Inferior parietal cortex (tissue), 1 donor: Measurements from ENCODE around the gene OR10T2.
"Not testable (repeated sequence)": the region's sequence is repeated elsewhere in the genome, so short reads cannot be mapped to it uniquely, and the experiment has no call there.

Experiments used
- DNase-seq: peaks from one replicate; pipeline ENCODE4 v3.0.0-alpha.2; 2016; ENCODE audit errors: extremely low spot score

Gene OR10T2

GRCh38 chr1:158398818-158399514 is at the start of gene OR10T2:
Gene OR10T2 (minus strand): TSS chr1:158399466. CDS start chr1:158399466, 0 bp downstream.
- no peak for DNase-seq

DNA sequence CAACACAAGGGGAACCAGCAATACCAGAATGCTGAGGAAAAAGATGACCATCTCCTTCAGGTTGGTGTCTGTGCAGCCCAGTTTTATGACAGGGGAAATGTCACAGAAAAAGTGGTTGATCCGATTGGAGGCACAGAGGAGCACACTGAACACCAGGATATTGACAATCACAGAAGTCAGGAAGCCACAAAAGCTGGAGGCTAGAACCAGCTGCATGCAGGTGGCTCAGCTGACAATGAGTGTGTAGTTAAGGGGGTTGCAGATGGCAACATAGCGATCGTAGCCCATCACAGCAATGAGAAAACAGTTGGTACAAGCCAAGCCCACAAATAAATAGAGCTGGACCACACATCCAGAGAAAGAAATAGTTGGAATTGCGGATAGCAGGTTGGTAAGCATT is 46.1 kb upstream of the OR10T2 start:
- DNase-seq: no peak

- no peak for DNase-seq
Measured at GRCh38 chr1:158434741-158435140, 35.5 kb upstream of the OR10T2 start.

DNA sequence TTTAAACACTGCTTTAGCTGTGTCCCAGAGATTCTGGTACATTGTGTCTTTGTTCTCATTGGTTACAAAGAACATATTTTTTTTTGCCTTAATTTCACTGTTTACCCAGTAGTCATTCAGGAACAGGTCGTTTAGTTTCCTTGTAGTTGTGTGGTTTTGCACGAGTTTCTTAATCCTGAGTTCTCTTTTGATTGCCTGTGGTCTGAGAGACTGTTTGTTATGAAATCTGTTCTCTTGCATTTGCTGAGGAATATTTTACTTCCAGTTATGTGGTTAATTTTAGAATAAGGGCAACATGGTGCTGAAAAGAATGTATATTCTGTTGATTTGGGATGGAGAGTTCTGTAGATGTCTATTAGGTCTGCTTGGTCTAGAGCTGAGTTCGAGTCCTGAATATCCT is 30.9 kb upstream of the OR10T2 start:
- not testable (repeated sequence) for DNase-seq

DNA sequence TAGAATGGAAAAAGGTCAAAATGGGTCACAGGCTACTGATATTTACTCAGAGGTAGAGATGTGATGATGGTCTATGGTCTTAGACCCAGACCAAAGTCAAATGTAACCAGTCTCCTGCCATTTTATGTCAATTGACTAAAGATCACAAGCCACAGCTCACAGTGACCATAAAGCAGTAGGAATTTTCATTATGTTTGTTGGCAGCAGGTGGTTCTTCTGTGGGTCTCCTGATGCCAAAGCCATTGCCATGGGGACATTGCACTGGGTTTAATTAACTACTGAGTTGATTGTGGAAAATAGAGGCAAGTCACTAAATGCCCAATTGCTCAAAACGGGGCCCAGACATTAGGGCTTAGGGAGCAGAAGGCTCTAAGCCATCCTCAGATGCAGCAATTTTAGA is 26.9 kb upstream of the OR10T2 start, which contains the start of gene OR10K2:
Gene OR10K2 (minus strand): TSS at position 101 of the 400 bp plus-strand sequence. CDS start 5,371 bp downstream, outside the sequence.
- DNase-seq: no peak

- DNase-seq: no peak
Measured at GRCh38 chr1:158425027-158425426, 25.8 kb upstream of the OR10T2 start.

DNA sequence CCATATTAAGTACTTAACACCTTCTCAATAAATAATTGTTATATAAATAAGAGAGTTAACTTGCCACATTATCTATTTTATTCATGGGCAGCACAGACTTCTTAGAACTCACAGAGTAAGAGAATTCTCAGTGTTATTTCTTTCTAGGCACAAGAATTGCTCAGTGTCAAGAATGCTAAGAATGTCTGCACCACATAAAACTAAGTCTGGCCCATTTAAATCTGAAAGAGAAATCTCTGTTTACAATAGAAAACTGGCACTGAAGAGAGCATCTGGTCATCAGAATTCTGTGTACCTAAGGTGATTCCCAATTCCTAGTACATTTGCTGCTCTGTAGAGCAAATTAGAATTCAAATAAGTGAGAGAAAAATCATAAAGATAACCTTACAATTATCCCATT is 22.9 kb upstream of the OR10T2 start:
- no peak for DNase-seq

- no peak for DNase-seq
Measured at GRCh38 chr1:158417586-158417985, 18.3 kb upstream of the OR10T2 start.

DNA sequence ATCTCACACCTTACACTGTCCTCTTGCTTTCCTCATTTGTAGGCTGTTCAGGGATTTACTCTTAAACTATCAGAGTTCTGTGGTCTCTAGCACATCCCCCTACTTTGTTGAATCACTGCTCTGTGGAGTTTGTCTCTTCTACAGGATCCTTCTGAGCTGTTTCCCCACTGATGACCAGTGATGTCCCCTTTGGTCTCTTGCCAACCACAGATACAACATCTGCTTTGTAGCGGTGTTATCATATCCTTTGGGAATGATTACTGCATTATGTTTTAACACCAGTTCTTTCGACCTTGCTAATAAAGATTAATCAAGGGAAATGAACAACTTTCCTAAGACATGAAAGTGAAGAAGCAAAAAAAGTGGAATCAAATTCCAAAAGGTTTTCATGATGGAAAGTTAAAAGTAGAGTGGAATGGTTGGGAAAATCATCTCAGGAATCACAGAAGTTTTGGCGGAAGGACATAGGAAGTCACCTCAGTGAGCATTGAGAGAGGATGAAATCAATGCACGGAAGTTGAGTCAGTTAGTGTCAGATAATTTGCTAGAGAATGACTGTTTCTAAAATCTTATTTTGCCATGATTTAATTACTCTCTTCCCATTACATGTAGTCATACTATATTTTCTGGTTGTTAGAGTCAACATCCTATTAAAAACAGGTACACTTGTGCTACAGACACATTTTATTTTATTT is 15.5 kb upstream of the OR10T2 start:
- DNase-seq: no peak

DNA sequence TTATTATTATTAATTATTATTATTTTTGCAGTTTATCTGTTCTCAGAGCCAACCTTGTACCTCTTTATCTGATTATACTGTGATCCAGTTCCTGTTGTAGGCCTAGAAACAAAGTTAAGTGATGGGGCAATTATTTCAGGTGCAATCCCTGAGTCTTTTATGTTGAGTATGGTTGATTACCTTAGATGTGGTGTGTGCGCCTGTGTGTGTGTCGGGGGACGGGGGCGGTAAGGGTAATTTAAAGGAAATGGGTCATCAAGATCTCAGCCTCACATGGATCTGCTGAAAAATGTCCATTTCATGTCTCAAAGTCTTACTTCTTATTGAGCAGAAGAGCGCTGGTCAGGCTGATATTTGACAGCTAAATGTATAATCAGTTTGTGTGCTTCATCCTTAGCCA is 7.8 kb upstream of the OR10T2 start:
- DNase-seq: no peak

GRCh38 chr1:158400871-158401270 is 1.6 kb upstream of the OR10T2 start:
- DNase-seq: no peak

DNA sequence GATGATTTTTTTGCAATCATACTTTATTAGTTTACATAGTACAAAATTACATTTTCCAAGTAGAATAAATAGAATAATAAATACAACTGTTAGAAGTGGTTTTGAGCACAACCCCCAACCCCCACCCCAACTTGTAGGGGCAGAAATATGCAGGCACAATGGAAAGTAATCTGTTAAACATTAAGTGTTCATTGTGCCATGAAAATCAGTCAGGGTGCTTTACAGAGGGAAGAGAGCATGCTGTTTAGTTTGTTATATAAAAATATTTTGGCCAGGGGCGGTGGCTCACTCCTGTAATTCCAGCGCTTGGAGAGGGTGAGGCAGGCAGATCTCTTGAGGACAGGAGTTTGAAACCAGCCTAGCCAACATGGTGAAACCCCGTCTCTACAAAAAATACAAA is 2.6 kb downstream of the OR10T2 start:
- no peak for DNase-seq

- no peak for DNase-seq
Measured at GRCh38 chr1:158393476-158393875, 5.8 kb downstream of the OR10T2 start.

DNA sequence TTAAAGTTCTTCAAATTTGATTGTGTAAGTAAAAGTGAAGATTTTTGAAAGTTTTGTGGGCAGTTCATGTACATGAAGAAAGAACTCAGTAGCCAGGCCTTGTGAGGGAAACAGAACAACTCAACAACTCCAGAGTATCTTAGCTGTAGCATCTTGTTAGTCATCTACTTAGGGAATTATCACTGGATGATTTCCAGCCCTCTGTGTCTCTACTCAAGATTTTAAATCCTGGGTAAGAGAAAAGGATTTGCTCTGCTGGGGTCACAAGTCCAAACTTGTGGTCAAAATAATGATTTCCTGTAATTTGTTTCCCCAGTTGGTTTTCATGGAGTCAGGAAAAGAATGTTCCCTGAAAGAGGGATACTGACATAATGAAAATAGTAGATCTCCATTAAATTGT is 8.2 kb downstream of the OR10T2 start:
- no peak for DNase-seq

GRCh38 chr1:158390331-158390730 is 8.9 kb downstream of the OR10T2 start:
- DNase-seq: no peak

- DNase-seq: no peak
Measured at GRCh38 chr1:158374860-158375259, 24.4 kb downstream of the OR10T2 start.

GRCh38 chr1:158374101-158374500 is 25.2 kb downstream of the OR10T2 start:
- DNase-seq: not testable (repeated sequence)

DNA sequence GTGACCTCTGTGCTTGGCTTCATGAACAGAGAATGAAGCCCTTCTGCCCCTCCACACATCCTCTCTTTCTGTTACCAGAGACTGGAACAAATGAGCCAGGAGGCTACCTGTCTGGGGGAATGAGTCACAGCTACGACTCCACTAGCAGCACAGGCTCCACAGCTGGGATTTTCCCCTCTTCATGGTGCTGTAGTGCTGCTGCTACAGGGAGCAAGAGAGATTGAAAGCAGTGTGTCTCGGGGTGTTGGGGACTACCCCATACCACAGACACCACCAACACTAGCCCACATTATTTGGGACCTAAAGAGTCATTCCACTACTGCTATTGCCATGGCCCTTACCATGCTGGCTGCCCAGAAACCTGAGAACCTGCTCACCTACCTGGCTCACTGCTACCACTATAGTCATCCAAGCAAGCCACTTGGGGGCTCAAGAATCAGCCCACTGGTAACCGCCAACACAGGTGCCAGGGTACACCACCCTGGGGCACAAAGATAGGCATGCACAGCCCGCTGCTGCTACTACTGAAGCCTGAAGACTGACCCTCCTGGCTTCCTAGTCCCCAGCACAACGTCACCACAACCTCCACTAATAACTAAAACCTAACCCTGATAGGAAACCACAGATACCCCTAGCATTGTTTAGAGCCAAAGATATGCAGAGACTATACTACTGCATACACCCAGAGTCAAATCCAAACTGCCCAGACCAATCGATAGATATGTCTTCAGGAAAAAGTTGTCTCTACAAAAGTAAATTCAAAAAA is 27.9 kb downstream of the OR10T2 start:
- DNase-seq: no peak

DNA sequence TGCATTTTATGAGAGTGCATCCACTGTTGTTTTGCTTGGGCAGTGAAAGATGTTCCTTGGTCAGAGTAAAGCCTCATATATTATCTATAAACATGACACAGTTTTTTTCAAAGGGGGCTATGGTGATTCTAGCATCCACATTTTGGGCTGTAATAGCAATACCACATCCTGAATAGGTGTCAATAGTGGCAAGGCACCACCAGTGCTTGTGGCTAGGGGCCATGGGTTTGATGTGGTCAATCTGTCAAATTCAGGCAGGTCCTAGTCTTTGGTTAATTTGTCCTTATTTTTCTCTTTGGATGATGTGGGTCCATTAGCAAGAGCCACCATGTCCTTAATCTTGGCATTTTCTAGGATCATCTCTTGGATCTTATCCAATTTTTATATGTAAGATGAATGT is 32.5 kb downstream of the OR10T2 start:
- no peak for DNase-seq

- no peak for DNase-seq
Measured at GRCh38 chr1:158362941-158363340, 36.3 kb downstream of the OR10T2 start.

- DNase-seq: no peak
Measured at GRCh38 chr1:158362482-158362881, 36.8 kb downstream of the OR10T2 start.

DNA sequence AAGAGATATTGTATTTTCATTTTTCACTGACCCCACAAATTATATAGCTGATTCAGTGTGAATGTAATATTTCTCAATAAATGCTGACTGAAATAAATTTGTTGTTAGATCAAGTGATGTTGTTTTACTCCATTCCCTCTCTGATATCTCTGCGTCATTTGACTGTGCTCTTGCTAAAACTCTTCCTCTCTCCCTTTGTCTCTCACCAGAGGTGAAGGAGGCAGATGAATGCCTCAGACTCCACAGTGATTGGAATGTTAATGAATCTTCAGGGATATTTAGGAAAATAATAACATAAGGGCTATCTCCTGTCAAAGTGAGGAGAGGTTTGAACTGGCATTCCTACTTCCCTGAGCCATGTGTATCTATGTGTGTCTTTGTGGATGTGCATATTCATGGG is 41.8 kb downstream of the OR10T2 start:
- DNase-seq: no peak

DNA sequence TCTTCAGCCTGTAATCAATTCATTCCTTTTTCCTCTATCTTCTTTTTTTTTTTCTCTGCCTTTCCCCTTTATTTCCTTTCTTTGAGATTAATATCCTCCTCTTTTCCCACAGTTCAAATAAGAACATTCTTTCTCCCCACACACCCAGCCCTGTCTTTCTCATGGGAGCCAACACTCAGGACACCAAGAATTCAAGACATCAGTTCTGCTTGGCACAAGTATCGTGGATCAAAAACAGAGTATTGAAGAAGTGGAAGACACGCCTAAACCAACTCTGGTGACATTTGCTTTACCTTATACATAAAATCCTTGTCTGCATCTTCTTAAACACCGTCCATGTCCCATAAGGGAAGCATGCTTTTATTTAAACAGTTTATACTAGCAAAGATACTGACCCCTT is 42.6 kb downstream of the OR10T2 start:
- DNase-seq: no peak
